ENCODE measurements around the gene SERPINB2.
A peak's percentile ranks its signal among the peaks of the same experiment; 100 is the strongest.

Gene SERPINB2

GRCh38 chr18:63887424-63887823 is at the start of gene SERPINB2:
SERPINB2 (plus strand) TSS chr18:63887705; CDS start chr18:63891445, 3,740 bp downstream.
- no peak for DNase-seq (ENCODE audit: low spot score)

GRCh38 chr18:63843008-63843407 is 44.5 kb upstream of the SERPINB2 start:
- DNase-seq (ENCODE audit: low spot score) = no peak

- DNase-seq (ENCODE audit: low spot score) = no peak
These were observed 43.3 kb upstream of the SERPINB2 start for GRCh38 chr18:63844254-63844653.

GRCh38 chr18:63848159-63848558 is 39.3 kb upstream of the SERPINB2 start:
- no peak for DNase-seq (ENCODE audit: low spot score)

- no peak for DNase-seq (ENCODE audit: low spot score)
These were observed 37.5 kb upstream of the SERPINB2 start for GRCh38 chr18:63850020-63850419.

- no peak for DNase-seq (ENCODE audit: low spot score)
These were observed 36.9 kb upstream of the SERPINB2 start for GRCh38 chr18:63850636-63851035.

- no peak for DNase-seq (ENCODE audit: low spot score)
These were observed 29.0 kb upstream of the SERPINB2 start for GRCh38 chr18:63858456-63858855.

- no peak for DNase-seq (ENCODE audit: low spot score)
These were observed 27.6 kb upstream of the SERPINB2 start for GRCh38 chr18:63859781-63860475.

GRCh38 chr18:63860531-63860930 is 27.0 kb upstream of the SERPINB2 start:
- DNase-seq (ENCODE audit: low spot score) = no peak

GRCh38 chr18:63867368-63868125 is 20.0 kb upstream of the SERPINB2 start:
- DNase-seq (ENCODE audit: low spot score) = no peak

GRCh38 chr18:63868546-63868945 is 19.0 kb upstream of the SERPINB2 start:
- DNase-seq (ENCODE audit: low spot score) = no peak

- DNase-seq (ENCODE audit: low spot score) = peak; percentile 69
These were observed 18.1 kb upstream of the SERPINB2 start for GRCh38 chr18:63869374-63869773.

- DNase-seq (ENCODE audit: low spot score) = peak; percentile 64
These were observed 17.7 kb upstream of the SERPINB2 start for GRCh38 chr18:63869851-63870250.

- DNase-seq (ENCODE audit: low spot score) = no peak
These were observed 15.7 kb upstream of the SERPINB2 start for GRCh38 chr18:63871836-63872235.

- DNase-seq (ENCODE audit: low spot score) = no peak
These were observed 14.9 kb upstream of the SERPINB2 start for GRCh38 chr18:63872586-63872985.

- DNase-seq (ENCODE audit: low spot score) = no peak
These were observed 9.2 kb upstream of the SERPINB2 start for GRCh38 chr18:63878343-63878742.

- no peak for DNase-seq (ENCODE audit: low spot score)
These were observed 8.6 kb upstream of the SERPINB2 start for GRCh38 chr18:63878925-63879324.

GRCh38 chr18:63879709-63880108 is 7.8 kb upstream of the SERPINB2 start:
- DNase-seq (ENCODE audit: low spot score) = no peak

GRCh38 chr18:63881851-63882250 is 5.7 kb upstream of the SERPINB2 start:
- no peak for DNase-seq (ENCODE audit: low spot score)

- peak; percentile 52 for DNase-seq (ENCODE audit: low spot score)
These were observed 5.0 kb upstream of the SERPINB2 start for GRCh38 chr18:63882333-63883141.

- no peak for DNase-seq (ENCODE audit: low spot score)
These were observed 3.9 kb upstream of the SERPINB2 start for GRCh38 chr18:63883617-63884016.

GRCh38 chr18:63888470-63889190 is 1.1 kb downstream of the SERPINB2 start:
- no peak for DNase-seq (ENCODE audit: low spot score)
